Activated T-cell treated with anti-CD3 and anti-CD28 coated beads for 4 hours (primary cell): ENCODE data around the gene TMEM132E.

Experiments
- DNase-seq: peaks from one replicate; pipeline ENCODE4 v3.0.0-alpha.2; 2020

The TMEM132E gene

GRCh38 chr17:34637041-34637547, 57.7 kb downstream of the TMEM132E start:
- DNase-seq = no peak

- peak; percentile 75 for DNase-seq
Measured at GRCh38 chr17:34637548-34638525, 58.5 kb downstream of the TMEM132E start.

GRCh38 chr17:34638526-34639260, 59.3 kb downstream of the TMEM132E start:
- DNase-seq = no peak

GRCh38 chr17:34639706-34640425, 60.5 kb downstream of the TMEM132E start:
- DNase-seq = no peak

GRCh38 chr17:34641368-34641767, 62.0 kb downstream of the TMEM132E start:
- DNase-seq = no peak

GRCh38 chr17:34644941-34645550, 65.7 kb downstream of the TMEM132E start:
- DNase-seq = no peak

GRCh38 chr17:34645594-34645993, 66.2 kb downstream of the TMEM132E start:
- DNase-seq = no peak

- DNase-seq = no peak
Measured at GRCh38 chr17:34647511-34647910, 68.1 kb downstream of the TMEM132E start.

- no peak for DNase-seq
Measured at GRCh38 chr17:34650051-34650750, 70.8 kb downstream of the TMEM132E start.

GRCh38 chr17:34651402-34651811, 72.0 kb downstream of the TMEM132E start:
- no peak for DNase-seq

- DNase-seq = no peak
Measured at GRCh38 chr17:34652021-34652555, 72.7 kb downstream of the TMEM132E start.

- no peak for DNase-seq
Measured at GRCh38 chr17:34653511-34653910, 74.1 kb downstream of the TMEM132E start.

GRCh38 chr17:34654276-34654880, 75.0 kb downstream of the TMEM132E start:
- DNase-seq = no peak

GRCh38 chr17:34654881-34655276, 75.5 kb downstream of the TMEM132E start:
- no peak for DNase-seq

GRCh38 chr17:34656801-34657200, 77.4 kb downstream of the TMEM132E start:
- no peak for DNase-seq

GRCh38 chr17:34658811-34659560, 79.6 kb downstream of the TMEM132E start:
- no peak for DNase-seq

GRCh38 chr17:34663714-34664113, 84.3 kb downstream of the TMEM132E start:
- no peak for DNase-seq

GRCh38 chr17:34665150-34665806, 85.9 kb downstream of the TMEM132E start:
- DNase-seq = no peak
